AG10803 (cell line): Measurements from ENCODE around the gene CERS3.
A peak's percentile ranks its signal among the peaks of the same experiment; 100 is the strongest.

Source experiments
- DNase-seq: peaks from one replicate; pipeline ENCODE4 v3.0.0; 2010; ENCODE audit warnings: low read depth
- H3K4me3 ChIP-seq: 2 replicates; pipeline ENCODE4 v1.5.1; 2011; ENCODE audit warnings: mild to moderate bottlenecking, low read length, control low read depth
- CTCF ChIP-seq: conservative IDR thresholded peaks from 2 replicates; pipeline ENCODE4 v1.5.1; 2011; ENCODE audit warnings: mild to moderate bottlenecking, low read length, control low read depth, inconsistent platforms

The CERS3 gene

GRCh38 chr15:100373120-100373896, 155.4 kb downstream of the CERS3 start:
- no peak overlapping the region for H3K4me3 ChIP-seq
- no peak for DNase-seq
- TF ChIP-seq CTCF: no peak

GRCh38 chr15:100372739-100373119, 156.0 kb downstream of the CERS3 start:
- H3K4me3 ChIP-seq: no peak overlapping the region
- DNase-seq: no peak
- no peak for TF ChIP-seq CTCF

- DNase-seq: no peak
- H3K4me3 ChIP-seq: no peak overlapping the region
- TF ChIP-seq CTCF: no peak
Observed at GRCh38 chr15:100355342-100355741, 173.4 kb downstream of the CERS3 start.

GRCh38 chr15:100353449-100353848, 175.3 kb downstream of the CERS3 start:
- H3K4me3 ChIP-seq: no peak overlapping the region
- TF ChIP-seq CTCF: no peak
- DNase-seq: no peak

- DNase-seq: peak; percentile 58
- TF ChIP-seq CTCF: no peak
- H3K4me3 ChIP-seq: peak overlapping the region; percentile 70
Observed at GRCh38 chr15:100350434-100351226, 178.1 kb downstream of the CERS3 start.
